Keratinocyte (primary cell): Measurements from ENCODE around the gene HSF4. TPM values are rescaled to one million over a fixed set of nuclear protein-coding genes. Genes with fewer than 3 reads are reported as not detected.

Experiments
- DNase-seq: peaks from one replicate; pipeline ENCODE4 v3.0.0-alpha.2; 2011; ENCODE audit warnings: low read depth, missing footprints, low spot score
- FAIRE-seq: peaks from 2 replicates; lab custom pipeline; 2011; peaks lifted over from hg19 to GRCh38; lab: Jason Lieb, UNC
- H2AFZ ChIP-seq: 2 replicates; pipeline ENCODE4 v1.6.0; 2012; ENCODE audit warnings: low read length, control low read depth, inconsistent platforms; ENCODE audit not compliant: control insufficient read depth
- H3K27ac ChIP-seq: 2 replicates; pipeline ENCODE4 v1.5.1; 2011; ENCODE audit warnings: low read length; ENCODE audit not compliant: control insufficient read depth, insufficient read depth
- H3K27me3 ChIP-seq: 3 replicates; pipeline ENCODE4 v1.6.0; 2011; ENCODE audit warnings: low read length; ENCODE audit not compliant: control insufficient read depth, insufficient read depth; ENCODE audit errors: extremely low read depth
- H3K36me3 ChIP-seq, 2 experiments: 2 replicates in 1 of 2; 3 replicates in 1 of 2; pipeline ENCODE4 v1.5.1; 2011; ENCODE audit warnings: low read length in 2 of 2, mild to moderate bottlenecking in 1 of 2; ENCODE audit not compliant: control insufficient read depth in 2 of 2, insufficient read depth in 2 of 2; ENCODE audit errors: extremely low read depth in 1 of 2
- H3K4me1 ChIP-seq: 3 replicates; pipeline ENCODE4 v1.5.1; 2011; ENCODE audit warnings: low read length; ENCODE audit not compliant: control insufficient read depth, insufficient read depth; ENCODE audit errors: extremely low read depth
- H3K4me2 ChIP-seq: 3 replicates; pipeline ENCODE4 v1.6.0; 2011; ENCODE audit warnings: low read depth, low read length; ENCODE audit not compliant: control insufficient read depth, insufficient read depth; ENCODE audit errors: extremely low read depth
- H3K4me3 ChIP-seq, 3 experiments: fragments of 200-600 bp in 1 of 3; sonication (generic) in 1 of 3; 2 replicates in 2 of 3; 3 replicates in 1 of 3; pipeline ENCODE4 v1.5.1; 2011 to 2016; ENCODE audit warnings: low read length in 3 of 3, mild to moderate bottlenecking in 3 of 3, control low read depth in 2 of 3, inconsistent platforms in 1 of 3, low read depth in 1 of 3, mixed read lengths in 1 of 3, mixed run types in 1 of 3, moderate library complexity in 1 of 3; ENCODE audit not compliant: control insufficient read depth in 2 of 3, insufficient read depth in 2 of 3; ENCODE audit errors: extremely low read depth in 1 of 3
- H3K79me2 ChIP-seq: 2 replicates; pipeline ENCODE4 v1.6.0; 2012; ENCODE audit warnings: low read length; ENCODE audit not compliant: control insufficient read depth, insufficient read depth
- H3K9ac ChIP-seq: 3 replicates; pipeline ENCODE4 v1.6.0; 2011; ENCODE audit warnings: low read length; ENCODE audit not compliant: control insufficient read depth, insufficient read depth; ENCODE audit errors: extremely low read depth
- H3K9me1 ChIP-seq: 3 replicates; pipeline ENCODE4 v1.6.0; 2011; ENCODE audit warnings: low read length; ENCODE audit not compliant: control insufficient read depth, insufficient read depth; ENCODE audit errors: extremely low read depth
- H3K9me3 ChIP-seq: 2 replicates; pipeline ENCODE4 v1.5.1; 2012; ENCODE audit warnings: low read depth, low read length; ENCODE audit not compliant: control insufficient read depth
- H4K20me1 ChIP-seq: 3 replicates; pipeline ENCODE4 v1.6.0; 2011; ENCODE audit warnings: low read length; ENCODE audit not compliant: control insufficient read depth, insufficient read depth; ENCODE audit errors: extremely low read depth
- EZH2 ChIP-seq: IDR thresholded peaks from one replicate; pipeline ENCODE4 v1.6.1; 2012; ENCODE audit warnings: inconsistent platforms, mild to moderate bottlenecking, low read length, moderate library complexity
- dilution Hi-C: fragments of 300-500 bp; cut with MboI; formaldehyde crosslinking; loops from one replicate; pipeline ENCODE4 v1.7.0; 2020; ENCODE audit warnings: low sequenced_read_pairs; ENCODE audit not compliant: extremely low pct_ligation_motif_present
- polyA plus RNA-seq, 5 experiments: library from polyadenylated mRNA; depleted of rRNA in 3 of 5; stranded (reverse) in 3 of 5; stranded (forward) in 1 of 5; unstranded in 1 of 5; fragments of >200 nt; gene quantifications; 1 replicate in 1 of 5; 2 replicates in 3 of 5; 3 replicates in 1 of 5; pipeline versions ENCODE4 v1.2.1 to v1.2.3, GENCODE V29; 2011 to 2012; ENCODE audit warnings: missing spikeins in 2 of 5, low read depth in 1 of 5, low replicate concordance in 1 of 5
- TF ChIP-seq, protein P1 (sequence below), 3 experiments: IDR thresholded peaks in 1 of 3; conservative IDR thresholded peaks in 1 of 3; optimal IDR thresholded peaks in 1 of 3; 2 replicates in 2 of 3; 3 replicates in 1 of 3; pipeline versions ENCODE3 to v1.5.1; 2011; ENCODE audit warnings: low read length in 3 of 3, mild to moderate bottlenecking in 3 of 3, moderate library complexity in 2 of 3, control low read depth in 1 of 3, inconsistent platforms in 1 of 3; ENCODE audit not compliant: insufficient read depth in 2 of 3; ENCODE audit errors: extremely low read depth in 1 of 3

HSF4 gene
- polyA plus RNA-seq, 1 donor (not counting 4 experiments of a cell fraction or from before 2014, with no cell fraction given): 4.3 TPM

- Histone ChIP-seq H2AFZ (no peak overlapping the region), H3K27me3 (peaks cover 7% of the 10 kb centered on the region), H3K79me2 (no peaks in the 10 kb centered on the region), H3K9me3 (no peaks in the 10 kb centered on the region), H3K36me3 (no peaks in the 10 kb centered on the region), H3K4me2 (peak overlapping the region; percentile 92), H3K9me1 (peaks cover 3% of the 10 kb centered on the region), H3K9ac (no peak overlapping the region), H3K4me1 (peaks cover 30% of the 10 kb centered on the region), H3K4me3 (no peak overlapping the region), H3K27ac (no peak overlapping the region), H4K20me1 (no peaks in the 10 kb centered on the region)
- dilution Hi-C loops: no loop called here
- FAIRE-seq: no peak
- no peak for DNase-seq
- no peak for TF ChIP-seq EZH2
- TF ChIP-seq, protein P1, sequence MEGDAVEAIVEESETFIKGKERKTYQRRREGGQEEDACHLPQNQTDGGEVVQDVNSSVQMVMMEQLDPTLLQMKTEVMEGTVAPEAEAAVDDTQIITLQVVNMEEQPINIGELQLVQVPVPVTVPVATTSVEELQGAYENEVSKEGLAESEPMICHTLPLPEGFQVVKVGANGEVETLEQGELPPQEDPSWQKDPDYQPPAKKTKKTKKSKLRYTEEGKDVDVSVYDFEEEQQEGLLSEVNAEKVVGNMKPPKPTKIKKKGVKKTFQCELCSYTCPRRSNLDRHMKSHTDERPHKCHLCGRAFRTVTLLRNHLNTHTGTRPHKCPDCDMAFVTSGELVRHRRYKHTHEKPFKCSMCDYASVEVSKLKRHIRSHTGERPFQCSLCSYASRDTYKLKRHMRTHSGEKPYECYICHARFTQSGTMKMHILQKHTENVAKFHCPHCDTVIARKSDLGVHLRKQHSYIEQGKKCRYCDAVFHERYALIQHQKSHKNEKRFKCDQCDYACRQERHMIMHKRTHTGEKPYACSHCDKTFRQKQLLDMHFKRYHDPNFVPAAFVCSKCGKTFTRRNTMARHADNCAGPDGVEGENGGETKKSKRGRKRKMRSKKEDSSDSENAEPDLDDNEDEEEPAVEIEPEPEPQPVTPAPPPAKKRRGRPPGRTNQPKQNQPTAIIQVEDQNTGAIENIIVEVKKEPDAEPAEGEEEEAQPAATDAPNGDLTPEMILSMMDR (optimal IDR thresholded peaks at IDR 0.05 in 1 of 3, IDR thresholded peaks at IDR 0.05 in 1 of 3, conservative IDR thresholded peaks at IDR 0.05 in 1 of 3; ENCODE audit: extremely low read depth in 1 of 3, insufficient read depth in 2 of 3, low read length in 3 of 3): no peak
Measured at GRCh38 chr16:67161595-67162058, 2.9 kb upstream of the HSF4 start.

- no peaks in the 10 kb centered on the region for H3K79me2 ChIP-seq
- DNase-seq: no peak
- TF ChIP-seq EZH2: no peak
- TF ChIP-seq, protein P1 (optimal IDR thresholded peaks at IDR 0.05 in 1 of 3, IDR thresholded peaks at IDR 0.05 in 1 of 3, conservative IDR thresholded peaks at IDR 0.05 in 1 of 3; ENCODE audit: extremely low read depth in 1 of 3, insufficient read depth in 2 of 3, low read length in 3 of 3): no peak
- no peaks in the 10 kb centered on the region for H3K9me1 ChIP-seq
- dilution Hi-C loops: no loop called here
- H3K9me3 ChIP-seq: no peaks in the 10 kb centered on the region
- FAIRE-seq: no peak
- H3K27ac ChIP-seq: no peak overlapping the region
- H2AFZ ChIP-seq: no peak overlapping the region
- H3K36me3 ChIP-seq: no peaks in the 10 kb centered on the region
- H3K4me3 ChIP-seq: peak overlapping the region in 1 of 3 experiments; percentile 56
- peak overlapping the region; percentile 65 for H3K4me2 ChIP-seq
- H3K4me1 ChIP-seq: peaks cover 30% of the 10 kb centered on the region
- H4K20me1 ChIP-seq: no peaks in the 10 kb centered on the region
- no peak overlapping the region for H3K9ac ChIP-seq
- peaks cover 7% of the 10 kb centered on the region for H3K27me3 ChIP-seq
Measured at GRCh38 chr16:67162506-67163163, 1.9 kb upstream of the HSF4 start.
